CD4-positive, alpha-beta T cell treated with Interleukin-12 subunit alpha and Interleukin-12 subunit beta, for 1 hour (primary cell): Measurements from ENCODE around the gene LAMTOR4.

Source experiments
- DNase-seq: peaks from one replicate; pipeline ENCODE4 v3.0.0-alpha.2; 2020

The LAMTOR4 gene

GRCh38 chr7:100148559-100149328 lies at the start of gene LAMTOR4:
LAMTOR4 (plus strand) TSS chr7:100148918; CDS start chr7:100148973, 55 bp downstream.
- DNase-seq, result peak; percentile 99

GRCh38 chr7:100099452-100099851 lies 49.3 kb upstream of the LAMTOR4 start:
- DNase-seq, result no peak

GRCh38 chr7:100100420-100101015 lies 48.2 kb upstream of the LAMTOR4 start:
- peak; percentile 89 for DNase-seq

- DNase-seq, result peak; percentile 96
Measured at GRCh38 chr7:100101016-100101862, 47.5 kb upstream of the LAMTOR4 start, which contains the start of the genes AP4M1 and MCM7. AP4M1 (plus strand) TSS chr7:100101643; CDS start chr7:100101715, 72 bp downstream. MCM7 (minus strand) TSS chr7:100101397; CDS start chr7:100101294, 103 bp downstream.

- no peak for DNase-seq
Measured at GRCh38 chr7:100102950-100103840, 45.5 kb upstream of the LAMTOR4 start.

GRCh38 chr7:100105534-100105933 lies 43.2 kb upstream of the LAMTOR4 start:
- no peak for DNase-seq

GRCh38 chr7:100106633-100107032 lies 42.1 kb upstream of the LAMTOR4 start:
- no peak for DNase-seq

- no peak for DNase-seq
Measured at GRCh38 chr7:100107125-100107737, 41.5 kb upstream of the LAMTOR4 start.

- DNase-seq, result no peak
Measured at GRCh38 chr7:100107890-100108289, 40.8 kb upstream of the LAMTOR4 start.

GRCh38 chr7:100109521-100110163 lies 39.1 kb upstream of the LAMTOR4 start:
- no peak for DNase-seq

GRCh38 chr7:100111156-100111555 lies 37.6 kb upstream of the LAMTOR4 start:
- DNase-seq, result no peak

GRCh38 chr7:100111914-100112313 lies 36.8 kb upstream of the LAMTOR4 start:
- DNase-seq, result no peak

- DNase-seq, result no peak
Measured at GRCh38 chr7:100115026-100115425, 33.7 kb upstream of the LAMTOR4 start.

- no peak for DNase-seq
Measured at GRCh38 chr7:100118388-100119071, 30.2 kb upstream of the LAMTOR4 start.

- DNase-seq, result peak; percentile 95
Measured at GRCh38 chr7:100119072-100119969, 29.4 kb upstream of the LAMTOR4 start, which contains the start of the genes CNPY4 and TAF6. CNPY4 (plus strand) TSS chr7:100119634; CDS start chr7:100119745, 111 bp downstream. TAF6 (minus strand) TSS chr7:100119358; CDS start chr7:100114209, 5,149 bp downstream.

- peak; percentile 76 for DNase-seq
Measured at GRCh38 chr7:100119970-100120732, 28.6 kb upstream of the LAMTOR4 start.

GRCh38 chr7:100120733-100121036 lies 28.0 kb upstream of the LAMTOR4 start:
- DNase-seq, result no peak

GRCh38 chr7:100122067-100122466 lies 26.7 kb upstream of the LAMTOR4 start:
- DNase-seq, result no peak

GRCh38 chr7:100122568-100122967 lies 26.1 kb upstream of the LAMTOR4 start:
- DNase-seq, result no peak
